HG03039 (cell line): Measurements from ENCODE around the gene JAZF1.

Experiments used
- ATAC-seq: cut with Tn5 transposase; IDR thresholded peaks from one replicate; pipeline ENCODE4 v1.9.1; 2021; ENCODE audit warnings: mild to moderate bottlenecking, moderate library complexity; ENCODE audit not compliant: unreplicated experiment

The JAZF1 gene

GRCh38 chr7:28054531-28055160 lies 125.9 kb downstream of the JAZF1 start:
- ATAC-seq = no peak

DNA sequence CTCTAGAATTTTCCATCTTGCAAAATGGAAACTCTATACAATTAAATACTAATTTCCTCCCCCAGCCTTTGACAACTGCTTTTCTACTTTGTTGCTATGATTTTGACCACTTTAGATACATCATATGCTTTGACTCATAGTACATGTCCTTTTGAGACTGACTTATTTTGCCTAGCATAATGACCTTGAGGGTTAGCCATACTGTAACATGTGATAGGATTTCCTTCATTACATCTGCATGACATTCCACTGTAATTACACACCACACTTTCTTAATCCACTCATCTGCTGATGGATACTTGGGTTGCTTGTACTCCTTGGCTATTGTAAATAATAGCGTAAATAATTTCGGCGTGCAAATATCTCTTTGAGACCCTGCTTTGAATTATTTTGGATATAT lies 127.7 kb downstream of the JAZF1 start:
- ATAC-seq = no peak

- ATAC-seq = no peak
Observed at GRCh38 chr7:28048694-28049093, 131.9 kb downstream of the JAZF1 start.

DNA sequence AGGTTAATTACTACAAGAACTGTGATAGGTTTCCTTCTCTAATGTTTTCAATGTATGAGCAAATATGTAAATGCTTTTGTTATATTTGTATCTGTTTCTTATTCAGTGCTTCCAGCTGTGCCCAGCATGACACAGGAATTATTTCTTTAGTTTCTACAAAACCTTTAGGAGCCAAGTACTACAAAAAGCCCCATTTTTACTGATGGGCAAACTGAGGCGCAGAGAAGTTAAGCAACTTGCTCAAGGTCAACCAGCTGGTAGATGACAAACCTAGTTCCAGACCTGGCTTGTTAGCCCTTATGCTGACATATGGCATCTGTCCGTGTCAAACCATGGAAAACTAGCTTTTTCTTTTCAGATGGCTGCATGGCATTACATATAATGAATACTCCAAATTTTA lies 134.6 kb downstream of the JAZF1 start:
- no peak for ATAC-seq

- ATAC-seq = no peak
Observed at GRCh38 chr7:28045592-28045991, 135.0 kb downstream of the JAZF1 start.

GRCh38 chr7:28044825-28045224 lies 135.8 kb downstream of the JAZF1 start:
- no peak for ATAC-seq

DNA sequence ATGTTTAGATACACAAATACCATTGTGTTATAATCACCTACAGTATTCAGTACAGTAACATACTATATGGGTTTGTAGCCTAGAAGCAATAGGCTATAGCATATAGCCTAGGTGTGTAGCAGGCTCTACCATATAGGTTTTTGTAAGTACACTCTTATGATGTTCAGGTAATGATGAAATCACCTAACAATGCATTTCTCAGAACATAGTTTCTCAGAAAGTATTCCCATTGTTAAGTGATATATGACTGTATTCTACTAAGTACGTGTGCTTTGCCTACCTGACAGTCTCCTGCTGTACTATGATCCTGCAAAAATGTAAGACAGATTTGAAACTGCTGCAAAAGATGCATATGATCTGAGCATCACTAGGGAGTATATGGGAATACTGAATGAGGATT lies 137.9 kb downstream of the JAZF1 start:
- ATAC-seq = no peak

DNA sequence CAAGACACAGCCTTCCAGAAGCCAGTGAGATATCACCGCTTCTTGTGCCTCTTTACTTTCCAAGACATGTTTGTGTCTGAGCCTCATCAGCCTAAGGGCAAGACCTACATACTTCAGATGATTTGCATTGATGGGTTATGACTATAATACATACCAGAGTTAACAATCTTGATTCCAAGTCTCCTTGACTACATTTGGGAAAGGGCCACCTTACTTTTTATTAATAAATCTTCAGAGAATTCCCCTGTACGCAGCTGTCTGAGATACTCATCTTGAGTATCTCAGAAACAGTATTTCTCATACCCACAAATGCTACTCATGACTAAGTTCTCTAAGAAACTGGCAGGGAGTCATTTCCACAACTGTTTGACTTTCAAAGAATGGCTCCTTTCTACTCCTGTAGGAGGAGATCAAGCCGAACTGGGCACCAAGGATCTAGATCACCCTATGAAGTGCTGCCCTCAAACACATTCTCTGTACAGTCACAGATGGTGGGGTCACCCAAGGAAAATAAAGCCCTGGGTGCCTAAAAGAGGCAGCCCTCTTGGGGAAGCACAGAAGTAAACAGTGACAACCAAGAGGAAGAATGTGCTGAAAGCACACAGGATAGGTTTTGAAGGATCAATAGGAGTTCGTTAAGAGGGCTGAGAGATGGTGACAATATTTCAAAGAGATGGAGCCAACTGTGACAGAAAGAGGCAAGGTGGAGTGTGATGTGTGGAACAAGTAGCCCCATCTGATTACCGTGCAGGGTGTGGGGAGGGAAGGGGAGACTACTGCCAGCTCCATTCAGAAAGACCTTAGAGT lies 138.9 kb downstream of the JAZF1 start:
- ATAC-seq = no peak

DNA sequence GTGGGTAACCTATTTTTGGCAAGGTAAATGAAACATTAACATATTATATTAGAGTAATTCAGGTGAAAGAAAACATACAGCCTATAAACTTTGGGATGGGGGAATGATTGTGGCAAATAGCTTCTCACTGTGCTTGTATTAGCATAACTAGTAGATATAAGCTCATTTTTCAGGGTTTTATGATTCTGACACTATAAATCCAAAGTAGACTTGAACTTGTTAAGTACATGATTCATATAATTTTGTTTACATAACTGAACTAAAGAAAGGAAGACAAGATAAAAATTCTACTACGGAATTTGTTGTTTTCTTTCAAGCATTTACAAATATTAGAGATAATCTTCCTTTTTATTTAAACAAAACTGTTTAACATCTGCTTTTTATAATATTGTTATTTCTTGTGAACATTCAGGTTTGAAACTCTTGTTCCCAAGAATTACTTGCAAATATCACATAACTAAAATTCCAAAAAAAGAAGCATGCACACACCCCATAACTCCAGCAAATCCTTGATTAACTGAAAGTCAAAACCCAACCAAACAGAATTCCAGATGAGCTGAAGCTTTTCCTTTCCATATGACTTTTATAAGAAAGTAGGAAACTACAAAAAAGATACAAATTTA lies 142.3 kb downstream of the JAZF1 start:
- ATAC-seq = no peak

DNA sequence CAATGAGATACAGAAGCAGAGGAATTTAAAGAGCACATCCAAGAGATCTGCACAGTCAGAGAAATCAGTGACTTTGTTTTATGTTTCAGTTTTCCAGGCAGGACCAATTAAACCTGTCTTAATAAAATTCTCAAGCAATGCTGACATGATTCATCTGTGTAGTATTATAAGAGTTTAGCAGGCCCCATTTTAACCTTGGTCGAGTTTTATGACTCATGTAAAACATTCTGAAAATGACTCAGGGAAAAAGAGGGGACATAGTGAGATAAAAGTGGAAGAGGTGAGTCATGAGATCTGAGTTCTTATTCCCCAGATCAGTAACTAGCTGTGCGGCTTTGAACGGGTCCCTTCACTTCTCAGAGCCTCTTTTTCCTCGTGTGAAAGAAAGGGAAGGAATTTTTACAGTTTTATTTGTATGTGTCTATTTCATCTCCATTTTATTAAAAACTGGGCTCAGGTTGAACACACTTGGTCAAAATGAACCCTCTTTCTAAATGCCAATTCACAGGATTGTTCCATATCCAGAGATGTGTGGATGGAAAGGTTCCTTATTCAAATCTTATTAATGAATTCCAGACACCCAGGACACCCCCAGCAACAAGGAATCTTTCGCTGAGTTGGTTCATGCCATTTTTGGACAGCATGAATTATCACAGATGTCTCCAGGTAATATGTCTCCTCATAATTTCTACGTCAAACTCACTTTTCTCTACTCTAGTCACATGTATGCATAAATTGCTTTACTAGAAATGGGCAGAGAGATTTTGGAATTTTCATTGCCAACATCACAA lies 143.2 kb downstream of the JAZF1 start:
- peak; percentile 89 for ATAC-seq

DNA sequence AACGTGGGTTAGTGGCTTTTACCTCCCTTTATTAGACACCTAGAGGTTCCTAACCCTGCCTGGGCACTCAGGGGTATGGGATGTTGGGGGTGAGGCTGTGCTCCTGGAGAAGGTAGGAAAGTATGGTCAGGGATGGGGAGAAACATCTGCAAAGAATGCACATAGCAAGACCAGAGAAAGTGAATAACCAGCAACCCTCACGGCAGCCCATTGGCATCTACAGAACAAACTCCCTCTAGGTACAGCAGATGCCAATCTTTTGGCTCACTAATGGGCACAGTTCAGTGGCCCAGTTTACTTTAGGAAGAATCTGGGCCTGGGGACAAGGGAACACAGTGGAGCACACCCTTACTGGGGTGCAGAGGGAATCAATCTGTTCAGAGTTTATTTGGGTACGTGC lies 143.9 kb downstream of the JAZF1 start:
- no peak for ATAC-seq

DNA sequence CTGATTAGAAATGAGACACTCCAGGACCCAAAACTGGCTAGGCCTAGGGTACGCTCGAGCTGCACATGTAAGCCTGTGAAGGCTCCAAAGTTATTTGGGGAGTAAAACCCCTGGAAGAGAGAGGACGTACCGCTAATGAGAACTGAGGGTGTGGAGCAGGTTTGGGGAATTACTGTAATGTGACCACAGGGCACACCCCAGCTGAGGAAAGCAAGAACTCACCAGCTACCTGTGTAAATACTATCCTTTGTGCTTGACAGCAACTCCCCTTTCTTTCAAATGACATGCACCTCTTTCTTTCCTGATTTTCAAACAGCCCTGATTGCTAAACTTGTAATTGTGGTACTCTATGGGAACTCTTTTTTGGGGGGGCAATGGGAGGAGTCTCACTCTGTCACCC lies 147.2 kb downstream of the JAZF1 start:
- ATAC-seq = no peak

DNA sequence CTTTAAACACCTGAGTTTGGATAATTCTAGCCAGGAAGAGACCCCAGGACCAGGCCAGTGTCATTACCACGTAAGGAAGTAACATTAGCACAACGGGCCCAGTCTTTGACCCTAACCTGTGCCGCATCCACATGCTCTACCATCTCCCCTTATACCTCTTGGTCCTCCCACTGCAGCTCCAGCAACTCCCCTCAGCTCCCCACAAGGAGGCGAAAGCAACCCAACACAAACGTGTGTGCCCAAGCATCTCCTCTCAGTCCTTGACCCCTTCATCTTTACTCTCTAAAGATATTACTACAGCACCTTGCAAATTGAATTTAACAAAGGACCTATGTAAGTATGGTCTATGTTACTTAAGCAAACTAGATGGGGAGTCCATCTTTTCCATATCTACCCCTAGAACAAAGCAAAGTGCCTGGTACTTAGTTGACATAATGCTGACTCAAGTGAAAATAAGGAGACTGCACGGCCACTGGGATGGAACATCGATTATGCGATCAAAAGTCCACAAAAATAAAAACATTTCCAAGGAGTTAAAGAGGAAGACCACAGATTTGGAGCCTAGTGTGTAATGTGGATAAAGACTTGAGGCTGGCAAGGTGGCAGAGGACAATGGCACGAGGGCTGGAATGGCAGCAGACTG lies 147.7 kb downstream of the JAZF1 start:
- ATAC-seq = no peak

GRCh38 chr7:28029051-28029450 lies 151.5 kb downstream of the JAZF1 start:
- ATAC-seq = no peak

GRCh38 chr7:28028471-28028870 lies 152.1 kb downstream of the JAZF1 start:
- no peak for ATAC-seq

DNA sequence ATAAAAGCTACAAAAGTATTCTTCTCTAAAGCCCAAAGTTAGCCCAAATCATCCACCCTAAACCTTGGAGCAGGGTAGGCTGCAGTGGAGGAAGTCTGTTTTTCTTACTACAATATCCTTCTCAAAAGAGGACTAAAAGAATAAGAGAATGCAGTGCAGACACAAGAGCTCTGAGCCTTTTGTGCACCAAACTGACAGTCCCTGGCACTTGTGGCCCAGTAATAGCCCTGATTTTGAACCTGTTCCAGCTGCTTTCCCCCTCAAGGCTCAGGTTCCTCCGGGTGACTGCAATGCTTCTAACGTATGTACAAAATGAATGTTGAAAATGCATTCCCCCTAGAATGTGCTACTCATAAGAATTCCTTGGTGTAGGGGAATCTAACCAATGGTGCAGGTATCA lies 154.4 kb downstream of the JAZF1 start:
- no peak for ATAC-seq

- no peak for ATAC-seq
Observed at GRCh38 chr7:28024786-28025334, 155.7 kb downstream of the JAZF1 start.

DNA sequence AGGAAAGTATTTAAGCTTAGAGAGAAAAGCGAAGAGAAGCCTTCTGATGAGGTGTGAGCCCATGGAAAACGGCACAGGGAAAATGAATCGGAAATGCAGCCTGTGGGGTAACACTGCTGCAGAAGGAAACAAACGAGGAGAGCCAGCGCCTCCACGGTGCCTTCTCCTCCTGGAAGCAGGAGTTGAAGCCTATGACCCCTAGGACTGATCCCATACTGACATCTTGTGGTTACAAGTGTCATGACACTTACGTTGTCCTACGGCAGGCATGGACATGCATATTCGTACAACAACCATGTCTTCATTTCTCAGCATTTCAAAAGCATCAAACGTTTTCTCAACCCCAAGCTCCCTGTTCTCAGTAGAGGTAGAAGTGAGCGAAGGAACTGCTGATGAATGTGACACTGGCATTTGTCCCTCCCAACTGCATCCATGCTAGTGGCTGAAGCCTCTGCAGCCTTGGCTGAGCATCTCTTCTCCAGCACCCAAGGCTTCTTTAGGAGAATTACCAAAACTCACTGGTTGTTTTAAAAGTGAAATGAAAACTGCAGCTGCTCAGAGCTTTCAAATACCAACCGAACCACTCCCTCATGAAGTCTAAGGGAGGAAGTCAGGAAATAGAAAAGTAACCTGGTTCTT lies 160.2 kb downstream of the JAZF1 start:
- ATAC-seq = peak; percentile 72

GRCh38 chr7:28018856-28019465 lies 161.6 kb downstream of the JAZF1 start:
- no peak for ATAC-seq

GRCh38 chr7:28018446-28018845 lies 162.1 kb downstream of the JAZF1 start:
- ATAC-seq = no peak
